Thoracic aorta (tissue), 2 donors: ENCODE measurements around the gene ENHO. TPM values are rescaled to one million over a fixed set of nuclear protein-coding genes. Genes with fewer than 3 reads are reported as not detected.

Experiments
- ATAC-seq: fragments of 150-250 bp; one replicate; pipeline ENCODE4 v1.8.0; 2017; ENCODE audit warnings: low read depth; ENCODE audit not compliant: insufficient number of reproducible peaks, low FRiP score
- DNase-seq: peaks from one replicate; pipeline ENCODE4 v3.0.0-alpha.2; 2020; ENCODE audit warnings: low spot score
- H3K27ac ChIP-seq, 2 donors: fragments of 200-600 bp; sonication (generic); 1 replicate in 1 of 2; 2 replicates in 1 of 2; pipeline ENCODE4 v1.5.1; 2016; ENCODE audit warnings: mild to moderate bottlenecking in 2 of 2, moderate library complexity in 2 of 2
- H3K27me3 ChIP-seq: fragments of 200-600 bp; sonication (generic); replicated peaks from 2 replicates; pipeline ENCODE4 v1.6.0; 2016; ENCODE audit warnings: mild to moderate bottlenecking; ENCODE audit not compliant: insufficient read depth
- H3K36me3 ChIP-seq: fragments of 200-600 bp; sonication (generic); one replicate; pipeline ENCODE4 v1.5.1; 2016
- H3K4me1 ChIP-seq, 2 donors: fragments of 200-600 bp; sonication (generic); 1 replicate in 1 of 2; 2 replicates in 1 of 2; pipeline versions ENCODE4 v1.5.1 to v1.6.0; 2016; ENCODE audit warnings: low read depth in 2 of 2, mild to moderate bottlenecking in 1 of 2; ENCODE audit not compliant: control insufficient read depth in 1 of 2
- H3K4me3 ChIP-seq: fragments of 200-600 bp; sonication (generic); 2 replicates; pipeline ENCODE4 v1.5.1; 2016; ENCODE audit warnings: mild to moderate bottlenecking
- H3K9me3 ChIP-seq: fragments of 200-600 bp; sonication (generic); 2 replicates; pipeline ENCODE4 v1.5.1; 2016
- CTCF ChIP-seq: fragments of 200-600 bp; sonication (generic); IDR thresholded peaks from one replicate; pipeline ENCODE4 v1.5.1; 2019; ENCODE audit warnings: antibody characterized with exemption
- total RNA-seq, 2 donors: library from RNA; depleted of rRNA; stranded (reverse); fragments of >200 nt; gene quantifications; one replicate each; pipeline versions ENCODE4 v1.1.0 to v1.2.3, GENCODE V29; 2016

ENHO gene
- total RNA-seq, 2 donors from 2014 or later: not detected

- no peak for ATAC-seq
- DNase-seq: no peak
- no peaks in the 10 kb centered on the region for H3K27me3 ChIP-seq
- H3K9me3 ChIP-seq: no peaks in the 10 kb centered on the region
- H3K4me1 ChIP-seq: peaks cover 0 to 14% of the 10 kb centered on the region in 2 donors
- no peak for TF ChIP-seq CTCF
- no peak overlapping the region for H3K4me3 ChIP-seq
- no peaks in the 10 kb centered on the region for H3K36me3 ChIP-seq
- H3K27ac ChIP-seq: no peak overlapping the region
These were observed 3.3 kb downstream of the ENHO start for GRCh38 chr9:34519321-34520020.

- TF ChIP-seq CTCF: no peak
- DNase-seq (no peak), ATAC-seq (no peak)
- H3K36me3 ChIP-seq: no peaks in the 10 kb centered on the region
- no peak overlapping the region for H3K4me3 ChIP-seq
- no peak overlapping the region for H3K27ac ChIP-seq
- H3K27me3 ChIP-seq: no peaks in the 10 kb centered on the region
- peaks cover 0 to 14% of the 10 kb centered on the region in 2 donors for H3K4me1 ChIP-seq
- no peaks in the 10 kb centered on the region for H3K9me3 ChIP-seq
These were observed 3.9 kb downstream of the ENHO start for GRCh38 chr9:34518896-34519295.

- no peak for DNase-seq
- H3K9me3 ChIP-seq: no peaks in the 10 kb centered on the region
- H3K27ac ChIP-seq: no peak overlapping the region
- H3K4me3 ChIP-seq: no peak overlapping the region
- no peak for TF ChIP-seq CTCF
- H3K27me3 ChIP-seq: no peaks in the 10 kb centered on the region
- ATAC-seq: no peak
- H3K36me3 ChIP-seq: no peaks in the 10 kb centered on the region
- peaks cover 0 to 9% of the 10 kb centered on the region in 2 donors for H3K4me1 ChIP-seq
These were observed 4.6 kb downstream of the ENHO start for GRCh38 chr9:34518110-34518616.

- TF ChIP-seq CTCF: no peak
- ATAC-seq: no peak
- DNase-seq: no peak
- Histone ChIP-seq H3K9me3 (no peaks in the 10 kb centered on the region), H3K4me3 (no peak overlapping the region), H3K4me1 (peaks cover 0 to 3% of the 10 kb centered on the region in 2 donors), H3K27me3 (no peaks in the 10 kb centered on the region), H3K36me3 (no peaks in the 10 kb centered on the region), H3K27ac (no peak overlapping the region)
These were observed 5.6 kb downstream of the ENHO start for GRCh38 chr9:34517185-34517584.

- no peak overlapping the region for H3K27ac ChIP-seq
- H3K4me3 ChIP-seq: no peak overlapping the region
- H3K36me3 ChIP-seq: no peaks in the 10 kb centered on the region
- H3K4me1 ChIP-seq: no peaks in the 10 kb centered on the region
- no peak for TF ChIP-seq CTCF
- no peak for DNase-seq
- no peaks in the 10 kb centered on the region for H3K27me3 ChIP-seq
- H3K9me3 ChIP-seq: no peaks in the 10 kb centered on the region
- no peak for ATAC-seq
These were observed 6.8 kb downstream of the ENHO start for GRCh38 chr9:34515959-34516358.
